ENCODE measurements around the gene PGAM1.
A peak's percentile ranks its signal among the peaks of the same experiment; 100 is the strongest.
"Not testable (repeated sequence)": the region's sequence is repeated elsewhere in the genome, so short reads cannot be mapped to it uniquely, and the experiment has no call there.

Gene PGAM1

GRCh38 chr10:97408496-97408992 is 17.4 kb upstream of the PGAM1 start:
- no peak for DNase-seq

- no peak for DNase-seq
Observed at GRCh38 chr10:97411406-97411805, 14.6 kb upstream of the PGAM1 start.

- DNase-seq, result no peak
Observed at GRCh38 chr10:97412891-97413304, 13.1 kb upstream of the PGAM1 start.

- DNase-seq, result no peak
Observed at GRCh38 chr10:97416565-97416964, 9.4 kb upstream of the PGAM1 start.

- not testable (repeated sequence) for DNase-seq
Observed at GRCh38 chr10:97423757-97424098, 2.3 kb upstream of the PGAM1 start.

- DNase-seq, result peak; percentile 51
Observed at GRCh38 chr10:97426776-97427570, 982 bp downstream of the PGAM1 start.

GRCh38 chr10:97427571-97428179 is 1.7 kb downstream of the PGAM1 start:
- DNase-seq, result peak; percentile 39

- DNase-seq, result no peak
Observed at GRCh38 chr10:97428572-97428981, 2.6 kb downstream of the PGAM1 start.

GRCh38 chr10:97434055-97434454 is 8.1 kb downstream of the PGAM1 start:
- no peak for DNase-seq

GRCh38 chr10:97434557-97434956 is 8.6 kb downstream of the PGAM1 start:
- DNase-seq, result no peak

- no peak for DNase-seq
Observed at GRCh38 chr10:97435211-97435610, 9.2 kb downstream of the PGAM1 start.

- no peak for DNase-seq
Observed at GRCh38 chr10:97442277-97442676, 16.3 kb downstream of the PGAM1 start.

- DNase-seq, result no peak
Observed at GRCh38 chr10:97444212-97444611, 18.2 kb downstream of the PGAM1 start.

- no peak for DNase-seq
Observed at GRCh38 chr10:97445357-97445721, 19.3 kb downstream of the PGAM1 start.

GRCh38 chr10:97445722-97446639 is 20.0 kb downstream of the PGAM1 start, which contains the start of the genes EXOSC1 and ZDHHC16:
Gene EXOSC1 (minus strand): TSS chr10:97446006. CDS start chr10:97445985, 21 bp downstream.
Gene ZDHHC16 (plus strand): TSS chr10:97446175. CDS start chr10:97451676, 5,501 bp downstream.
- peak; percentile 93 for DNase-seq

GRCh38 chr10:97450828-97451227 is 24.8 kb downstream of the PGAM1 start:
- DNase-seq, result no peak

- no peak for DNase-seq
Observed at GRCh38 chr10:97451605-97452004, 25.6 kb downstream of the PGAM1 start.

GRCh38 chr10:97452352-97452751 is 26.4 kb downstream of the PGAM1 start:
- no peak for DNase-seq

- no peak for DNase-seq
Observed at GRCh38 chr10:97454330-97455036, 28.5 kb downstream of the PGAM1 start.

GRCh38 chr10:97456034-97456685 is 30.2 kb downstream of the PGAM1 start:
- DNase-seq, result no peak

- DNase-seq, result no peak
Observed at GRCh38 chr10:97456686-97457065, 30.7 kb downstream of the PGAM1 start.

GRCh38 chr10:97459111-97459510 is 33.1 kb downstream of the PGAM1 start:
- DNase-seq, result no peak

All from retina (tissue), 1 donor.